PC-9 (cell line): Measurements from ENCODE around the gene MIP.

ENCODE experiments used
- EZH2 ChIP-seq: fragments of 200-600 bp; sonication (generic); IDR thresholded peaks from 2 replicates; pipeline ENCODE4 v1.8.0; 2017; ENCODE audit warnings: antibody characterized with exemption, low read depth
- TF ChIP-seq, protein P1 (sequence below): fragments of 200-600 bp; sonication (generic); conservative IDR thresholded peaks from 2 replicates; pipeline ENCODE4 v1.6.1; 2017; ENCODE audit warnings: mixed run types, antibody characterized with exemption, mild to moderate bottlenecking, moderate library complexity

DNA sequence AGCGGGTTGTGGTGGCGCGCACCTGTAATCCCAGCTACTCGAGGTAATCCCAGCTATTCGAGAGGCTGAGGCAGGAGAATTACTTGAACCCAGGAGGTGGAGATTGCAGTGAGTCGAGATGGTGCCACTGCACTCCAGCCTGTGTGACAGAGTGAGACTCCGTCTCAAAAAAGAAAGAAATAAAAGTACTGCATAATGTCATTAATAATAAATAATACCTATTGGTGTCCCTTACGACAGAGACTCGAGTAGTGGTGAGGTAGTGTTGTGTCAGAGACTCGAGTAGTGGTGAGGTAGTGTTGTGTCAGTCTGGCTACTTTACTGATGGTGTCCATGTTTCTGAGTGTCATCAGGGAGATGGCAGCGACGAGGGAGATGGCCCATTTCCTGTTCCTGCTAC, 32.2 kb upstream of the MIP start:
- TF ChIP-seq, protein P1, sequence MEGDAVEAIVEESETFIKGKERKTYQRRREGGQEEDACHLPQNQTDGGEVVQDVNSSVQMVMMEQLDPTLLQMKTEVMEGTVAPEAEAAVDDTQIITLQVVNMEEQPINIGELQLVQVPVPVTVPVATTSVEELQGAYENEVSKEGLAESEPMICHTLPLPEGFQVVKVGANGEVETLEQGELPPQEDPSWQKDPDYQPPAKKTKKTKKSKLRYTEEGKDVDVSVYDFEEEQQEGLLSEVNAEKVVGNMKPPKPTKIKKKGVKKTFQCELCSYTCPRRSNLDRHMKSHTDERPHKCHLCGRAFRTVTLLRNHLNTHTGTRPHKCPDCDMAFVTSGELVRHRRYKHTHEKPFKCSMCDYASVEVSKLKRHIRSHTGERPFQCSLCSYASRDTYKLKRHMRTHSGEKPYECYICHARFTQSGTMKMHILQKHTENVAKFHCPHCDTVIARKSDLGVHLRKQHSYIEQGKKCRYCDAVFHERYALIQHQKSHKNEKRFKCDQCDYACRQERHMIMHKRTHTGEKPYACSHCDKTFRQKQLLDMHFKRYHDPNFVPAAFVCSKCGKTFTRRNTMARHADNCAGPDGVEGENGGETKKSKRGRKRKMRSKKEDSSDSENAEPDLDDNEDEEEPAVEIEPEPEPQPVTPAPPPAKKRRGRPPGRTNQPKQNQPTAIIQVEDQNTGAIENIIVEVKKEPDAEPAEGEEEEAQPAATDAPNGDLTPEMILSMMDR: no peak
- no peak for TF ChIP-seq EZH2
